GM10266 (cell line): ENCODE measurements around the gene IFRD1.

ENCODE experiments used
- DNase-seq: peaks from one replicate; pipeline ENCODE4 v3.0.0; 2012; ENCODE audit errors: extremely low spot score
- TF ChIP-seq, protein P1 (sequence below): IDR thresholded peaks from 2 replicates; pipeline ENCODE4 v1.5.1; 2012; ENCODE audit warnings: mild to moderate bottlenecking, low read depth; ENCODE audit not compliant: control insufficient read depth, insufficient read depth; ENCODE audit errors: missing control alignments

The IFRD1 gene

GRCh38 chr7:112423987-112424386, 26.3 kb upstream of the IFRD1 start:
- DNase-seq = no peak

GRCh38 chr7:112427984-112428383, 22.3 kb upstream of the IFRD1 start:
- TF ChIP-seq, protein P1, sequence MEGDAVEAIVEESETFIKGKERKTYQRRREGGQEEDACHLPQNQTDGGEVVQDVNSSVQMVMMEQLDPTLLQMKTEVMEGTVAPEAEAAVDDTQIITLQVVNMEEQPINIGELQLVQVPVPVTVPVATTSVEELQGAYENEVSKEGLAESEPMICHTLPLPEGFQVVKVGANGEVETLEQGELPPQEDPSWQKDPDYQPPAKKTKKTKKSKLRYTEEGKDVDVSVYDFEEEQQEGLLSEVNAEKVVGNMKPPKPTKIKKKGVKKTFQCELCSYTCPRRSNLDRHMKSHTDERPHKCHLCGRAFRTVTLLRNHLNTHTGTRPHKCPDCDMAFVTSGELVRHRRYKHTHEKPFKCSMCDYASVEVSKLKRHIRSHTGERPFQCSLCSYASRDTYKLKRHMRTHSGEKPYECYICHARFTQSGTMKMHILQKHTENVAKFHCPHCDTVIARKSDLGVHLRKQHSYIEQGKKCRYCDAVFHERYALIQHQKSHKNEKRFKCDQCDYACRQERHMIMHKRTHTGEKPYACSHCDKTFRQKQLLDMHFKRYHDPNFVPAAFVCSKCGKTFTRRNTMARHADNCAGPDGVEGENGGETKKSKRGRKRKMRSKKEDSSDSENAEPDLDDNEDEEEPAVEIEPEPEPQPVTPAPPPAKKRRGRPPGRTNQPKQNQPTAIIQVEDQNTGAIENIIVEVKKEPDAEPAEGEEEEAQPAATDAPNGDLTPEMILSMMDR = no peak
- no peak for DNase-seq

More at GRCh38 chr7:112423987-112424386, 26.3 kb upstream of the IFRD1 start:
- TF ChIP-seq, protein P1 = no peak

DNA sequence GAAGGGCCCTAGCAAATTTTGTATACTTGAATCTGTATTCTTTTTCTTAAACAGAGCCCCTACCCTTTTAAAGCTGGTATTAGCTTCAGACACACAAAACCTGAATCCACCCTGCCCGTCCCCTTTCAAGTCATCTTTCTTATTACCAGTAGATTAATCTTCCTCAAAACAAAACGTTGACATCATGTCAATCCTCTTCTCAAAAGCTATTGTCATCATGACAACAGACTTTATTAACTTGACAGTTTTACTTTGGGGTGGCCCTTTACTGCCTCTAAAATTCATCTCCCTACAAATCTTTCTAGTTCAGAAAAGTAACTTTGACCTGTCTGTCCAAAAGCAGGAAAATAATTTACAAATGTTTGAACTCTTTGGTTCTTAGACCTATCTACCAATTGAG, 21.5 kb upstream of the IFRD1 start:
- DNase-seq = no peak
- TF ChIP-seq, protein P1 = no peak

DNA sequence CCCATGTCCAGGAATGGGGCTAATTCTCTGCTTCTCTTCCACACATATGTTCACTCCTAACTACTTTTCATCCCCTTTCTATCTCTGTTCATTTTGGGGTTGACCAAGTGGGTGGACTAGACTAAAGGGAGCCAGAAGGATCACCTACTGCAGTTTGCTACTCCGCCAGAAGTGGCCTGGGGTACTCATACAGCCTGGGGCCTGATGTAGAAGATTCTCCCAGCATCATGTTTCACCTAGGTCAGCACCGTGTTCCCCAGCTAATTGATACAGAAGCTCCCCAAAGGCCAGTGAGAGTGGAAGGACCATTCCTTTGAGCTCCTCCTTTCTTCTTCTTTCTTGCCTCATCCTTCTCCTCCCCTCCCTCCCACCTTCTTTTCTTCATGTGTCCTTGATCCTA, 19.6 kb upstream of the IFRD1 start:
- DNase-seq = no peak

DNA sequence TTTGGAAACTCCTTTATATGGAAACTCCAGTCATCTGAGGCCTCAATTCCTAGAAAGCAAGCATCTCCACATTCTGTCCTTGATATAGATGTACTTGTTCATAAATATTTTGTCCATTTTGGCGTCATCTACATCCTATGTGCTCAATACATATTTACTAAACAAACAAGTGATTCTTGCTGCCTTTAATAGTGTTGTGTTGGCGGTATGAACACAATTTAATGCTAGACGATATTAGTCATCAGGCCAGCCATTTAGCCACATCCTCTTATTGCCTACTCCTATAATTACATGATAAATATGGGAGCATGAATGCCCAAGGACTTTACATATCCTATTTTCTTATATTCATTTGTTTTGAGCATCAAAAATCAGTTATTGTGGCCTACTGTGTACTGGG, 18.5 kb upstream of the IFRD1 start:
- no peak for DNase-seq

More for the DNA sequence above, 19.6 kb upstream of the IFRD1 start:
- TF ChIP-seq, protein P1 = no peak

DNA sequence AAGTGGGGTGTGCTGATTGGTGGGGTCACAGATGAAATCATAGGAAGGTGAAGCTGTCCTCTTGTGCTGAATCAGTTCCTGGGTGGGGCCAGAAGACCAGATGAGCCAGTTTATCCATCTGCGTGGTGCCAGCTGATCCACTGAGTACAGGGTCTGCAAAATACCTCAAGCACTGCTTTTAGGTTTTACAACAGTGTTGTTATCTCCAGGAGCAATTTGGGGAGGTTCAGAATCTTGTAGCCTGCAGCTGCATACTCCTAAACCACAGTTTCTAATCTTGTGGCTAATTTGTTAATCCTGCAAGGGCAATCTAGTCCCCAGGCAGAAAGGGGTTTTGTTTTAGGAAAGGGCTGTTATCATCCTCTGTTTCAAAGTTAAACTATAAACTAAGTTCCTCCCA, 17.0 kb upstream of the IFRD1 start:
- TF ChIP-seq, protein P1 = no peak
- DNase-seq = no peak

More for the DNA sequence above, 18.5 kb upstream of the IFRD1 start:
- TF ChIP-seq, protein P1 = no peak

DNA sequence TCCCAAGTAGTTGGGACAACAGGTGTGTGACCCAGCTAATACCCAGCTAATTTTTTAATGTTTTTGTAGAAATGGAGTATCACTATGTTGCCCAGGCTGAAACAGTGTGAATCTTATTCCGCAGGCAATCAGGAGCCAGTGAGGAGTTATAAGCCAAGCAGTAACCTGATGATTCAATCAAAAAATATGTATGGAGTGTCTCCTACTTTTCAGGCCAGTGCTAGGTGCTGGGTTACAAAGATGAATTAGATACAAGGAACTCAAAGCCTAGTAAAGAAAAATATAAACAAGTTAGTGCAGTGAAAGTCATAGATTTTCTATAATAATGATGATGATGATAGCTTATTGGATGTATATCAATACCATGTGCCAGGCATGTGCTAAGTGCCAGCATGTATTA, 13.2 kb upstream of the IFRD1 start:
- DNase-seq = no peak
- TF ChIP-seq, protein P1 = no peak
